Activated effector memory CD4-positive, alpha-beta T cell treated with anti-CD3 and anti-CD28 coated beads, Interleukin-2, amount 50 U/mL, for 16 hours (primary cell): ENCODE data around the gene CISD2.
"Not testable (repeated sequence)": the region's sequence is repeated elsewhere in the genome, so short reads cannot be mapped to it uniquely, and the experiment has no call there.

Experiments used
- DNase-seq: peaks from one replicate; pipeline ENCODE4 v3.0.0-alpha.2; 2020

Gene CISD2

GRCh38 chr4:102935716-102936115 lies 66.9 kb downstream of the CISD2 start:
- DNase-seq, result no peak

- DNase-seq, result not testable (repeated sequence)
Observed at GRCh38 chr4:102938063-102938462, 69.3 kb downstream of the CISD2 start.
